Measurements from ENCODE around the gene ARHGEF12. TPM values are rescaled to one million over a fixed set of nuclear protein-coding genes. Genes with fewer than 3 reads are reported as not detected.

ARHGEF12 gene
- total and polyA plus RNA-seq, 2 experiments from 2014 or later, result 9.0 to 38.9 TPM

- TF ChIP-seq REST (IDR thresholded peaks at IDR 0.05; ENCODE audit: unreplicated experiment), result no peak
Observed at GRCh38 chr11:120385110-120385509, 48.9 kb downstream of the ARHGEF12 start (continued).

- Histone ChIP-seq H3K27me3 (ENCODE audit: insufficient read depth) (no peaks in the 10 kb centered on the region), H3K79me2 (replicated peaks; ENCODE audit: insufficient read depth) (peaks cover 98% of the 10 kb centered on the region), H4K20me1 (replicated peaks; ENCODE audit: insufficient read depth) (no peaks in the 10 kb centered on the region), H3K4me3 (no peak overlapping the region), H3K9me2 (ENCODE audit: insufficient read depth) (no peaks in the 10 kb centered on the region), H3K27ac (ENCODE audit: low read depth) (no peak overlapping the region), H3K4me1 (ENCODE audit: insufficient read depth) (peaks cover 20% of the 10 kb centered on the region), H3K4me2 (0 out of 2 replicates have a peak overlapping the region, but pooled peaks have one; percentile 9), H3F3A (replicated peaks; ENCODE audit: low read depth) (no peaks in the 10 kb centered on the region), H3K36me3 (ENCODE audit: insufficient read depth) (no peaks in the 10 kb centered on the region), H2AFZ (no peak overlapping the region)
- Mint-ChIP-seq H3K4me3 (no peak overlapping the region), H3K27ac (no peak overlapping the region), H3K36me3 (ENCODE audit: low read depth) (peaks cover 11% of the 10 kb centered on the region), H3K9me3 (peaks cover 20% of the 10 kb centered on the region), H3K4me1 (peaks cover 17% of the 10 kb centered on the region), H3K27me3 (ENCODE audit: insufficient read depth, low read depth, poor library complexity) (peaks cover 2% of the 10 kb centered on the region)
- ATAC-seq, result no peak
- no peak for DNase-seq (ENCODE audit: low spot score)
- TF ChIP-seq STAT1 (IDR thresholded peaks at IDR 0.05; ENCODE audit: unreplicated experiment) (no peak), REST (IDR thresholded peaks at IDR 0.05; ENCODE audit: unreplicated experiment) (no peak), ETS1 (IDR thresholded peaks at IDR 0.05) (no peak), POLR2AphosphoS5 (IDR thresholded peaks at IDR 0.05; ENCODE audit: low read depth) (no peak), CTCF (conservative IDR thresholded peaks at IDR 0.05; ENCODE audit: low read depth in 2 of 2) (no peak), EZH2 (IDR thresholded peaks at IDR 0.05; ENCODE audit: low read depth, unreplicated experiment) (no peak), ZNF462 (CRISPR knock-in tag; IDR thresholded peaks at IDR 0.05) (no peak), NANOG (IDR thresholded peaks at IDR 0.05; ENCODE audit: borderline replicate concordance) (no peak)
Observed at GRCh38 chr11:120385655-120386054, 49.4 kb downstream of the ARHGEF12 start.
